Measurements from ENCODE around the gene NOL8.

NOL8 gene

DNA sequence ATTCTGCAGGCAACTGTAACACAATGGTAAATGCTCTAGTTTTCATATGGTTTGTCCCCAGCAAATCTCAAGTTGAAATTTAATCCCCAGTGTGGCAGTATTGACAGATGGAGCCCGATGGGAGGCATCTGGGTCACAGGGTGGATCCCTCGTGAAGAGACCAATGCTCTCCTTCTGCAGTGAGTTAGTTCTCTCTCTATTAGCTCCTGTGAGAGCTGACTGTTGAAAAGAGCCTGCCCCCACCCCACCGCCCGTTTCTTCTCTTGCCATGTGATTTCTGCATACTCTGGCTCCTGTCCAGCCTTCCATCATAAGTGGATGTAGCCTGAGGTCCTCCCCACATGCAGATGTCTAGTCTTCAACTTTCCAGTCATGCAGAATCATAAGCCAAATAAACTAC is 58.7 kb downstream of the NOL8 start:
- DNase-seq (ENCODE audit: low read depth), result no peak

DNA sequence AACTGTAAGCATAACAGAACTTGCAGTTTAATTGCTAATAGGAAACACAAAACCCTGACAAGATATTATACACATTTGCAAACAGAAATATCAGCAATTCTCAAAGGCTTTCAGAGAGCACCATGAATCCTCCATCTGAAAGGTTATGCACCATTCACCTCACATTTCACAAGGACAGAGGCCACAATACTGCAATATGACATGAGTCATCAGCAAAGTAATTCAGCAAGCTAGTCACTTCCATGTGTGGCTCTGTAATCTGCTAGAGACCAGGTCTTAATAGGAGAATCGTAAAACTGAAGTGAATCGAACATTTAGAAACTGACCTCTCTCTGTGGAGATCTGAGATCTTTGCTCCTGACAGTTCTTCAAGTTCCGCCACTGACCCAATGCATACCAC is 60.0 kb downstream of the NOL8 start:
- no peak for DNase-seq (ENCODE audit: low read depth)

DNA sequence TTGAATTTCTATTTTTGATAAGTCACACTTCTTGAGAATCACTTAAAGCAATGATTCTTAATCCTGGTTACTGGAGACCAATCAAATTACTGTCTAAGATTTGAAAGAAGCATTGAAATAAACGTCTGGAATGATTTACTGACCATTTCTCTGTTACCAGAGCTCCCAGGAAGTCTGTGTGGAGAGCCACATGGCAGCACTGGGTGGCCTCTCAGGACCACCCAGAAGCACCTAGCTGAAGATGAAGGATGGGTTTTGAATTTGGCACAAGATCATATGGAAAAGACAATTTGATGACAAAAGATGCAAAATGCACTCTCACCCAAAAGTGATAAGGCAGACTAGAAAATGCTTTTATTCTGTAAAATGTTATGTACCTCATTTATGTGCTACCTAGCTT is 62.0 kb downstream of the NOL8 start:
- DNase-seq (ENCODE audit: low read depth), result no peak

DNA sequence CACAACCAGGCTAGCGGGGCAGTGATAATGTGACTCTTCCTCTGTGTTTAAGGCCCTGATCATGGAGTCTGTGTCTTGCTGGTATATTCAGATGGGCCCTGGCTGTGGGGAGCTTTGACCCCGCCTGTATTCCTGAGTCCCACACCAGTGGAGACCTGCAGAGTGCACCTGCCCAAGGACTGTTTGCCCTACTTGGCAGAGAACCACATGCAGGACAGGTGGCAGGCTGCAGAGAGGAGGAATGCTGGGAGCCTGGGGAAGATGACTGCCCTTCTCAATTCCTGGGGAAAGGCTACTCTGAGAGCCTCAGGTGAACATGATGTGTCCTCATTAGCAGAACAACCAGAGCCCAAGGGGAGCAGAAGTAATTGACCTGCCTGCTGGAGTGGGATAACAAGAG is 67.8 kb downstream of the NOL8 start:
- no peak for DNase-seq (ENCODE audit: low read depth)

DNA sequence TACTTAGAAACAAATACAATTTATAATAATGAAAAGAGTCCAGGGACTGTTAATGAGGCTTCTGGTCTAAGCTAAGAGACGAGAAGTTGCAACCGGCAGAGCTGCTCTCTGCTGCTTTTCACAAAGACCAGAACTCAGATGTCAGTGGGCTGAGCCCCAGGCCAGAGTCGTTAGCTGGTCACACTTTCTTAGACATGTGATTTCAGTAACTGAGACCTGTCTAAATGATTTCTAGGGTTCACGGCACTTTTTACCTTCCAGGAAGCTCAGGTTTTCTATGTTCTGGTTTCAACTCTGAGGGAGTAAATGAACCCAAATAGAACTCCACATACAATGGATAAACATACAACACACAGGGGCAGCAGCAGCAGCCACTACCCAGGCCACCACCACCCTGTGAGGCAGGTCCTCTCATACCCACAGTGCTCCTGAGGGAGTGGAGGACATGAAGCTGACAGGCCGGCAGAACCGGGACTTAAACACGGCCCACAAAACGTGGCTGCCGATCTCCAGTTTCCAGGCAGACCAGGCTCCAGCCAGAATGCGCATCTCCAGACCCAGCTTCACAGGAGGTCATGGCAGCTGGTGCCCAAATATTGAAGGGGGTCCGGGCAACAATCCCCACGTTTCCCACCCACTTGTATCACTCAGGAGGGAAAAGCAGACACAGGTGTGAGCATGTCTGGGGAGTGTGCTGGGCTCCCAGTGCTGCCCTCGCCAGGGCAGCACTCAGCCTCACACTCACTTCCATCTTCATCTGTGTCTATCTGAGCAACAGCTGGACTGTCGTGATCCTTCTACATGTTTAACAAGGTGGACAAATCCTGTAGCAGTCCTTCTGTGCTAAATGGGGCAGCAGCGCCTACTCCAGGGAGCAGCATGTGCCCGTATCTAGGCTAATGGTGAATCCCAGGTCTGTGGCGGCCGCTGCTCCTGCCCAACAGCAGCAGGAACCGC is 70.5 kb downstream of the NOL8 start:
- DNase-seq (ENCODE audit: low read depth), result no peak

DNA sequence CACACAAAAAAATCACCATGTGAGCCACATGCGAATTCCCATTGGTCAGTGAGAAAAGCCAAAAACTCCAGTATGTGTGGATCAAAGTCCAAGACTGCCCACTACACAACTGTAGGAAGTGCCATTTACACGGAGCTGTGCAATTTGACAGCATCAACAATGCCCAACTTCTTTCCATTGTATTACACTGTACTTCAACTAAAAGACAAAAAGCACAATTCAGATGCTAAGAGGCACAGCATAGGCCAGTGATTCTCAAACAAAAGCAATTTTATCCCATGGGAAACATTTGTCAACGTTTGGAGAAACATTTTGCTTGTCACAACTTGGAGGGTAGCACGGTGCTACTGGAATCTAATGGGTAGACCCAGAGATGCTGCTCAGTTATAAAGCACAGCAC is 71.5 kb downstream of the NOL8 start:
- no peak for DNase-seq (ENCODE audit: low read depth)

DNA sequence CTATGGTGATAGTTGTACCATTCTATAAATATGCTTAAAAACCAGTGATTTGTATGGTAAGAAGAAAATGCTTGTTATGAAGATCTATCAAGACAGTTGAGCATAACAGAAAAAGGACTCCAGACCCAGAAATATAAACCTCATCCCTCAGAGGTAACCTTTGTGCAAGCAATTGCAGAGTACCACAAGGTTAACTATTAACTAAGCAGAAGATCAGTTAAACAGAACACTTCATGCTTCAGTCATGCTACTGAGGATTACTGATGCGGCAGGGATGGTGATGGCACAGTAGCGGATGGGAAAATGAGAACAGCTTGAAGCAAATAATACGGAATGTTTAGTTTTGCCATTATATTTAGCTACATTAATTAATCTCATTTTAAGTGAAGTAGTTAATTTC is 77.2 kb downstream of the NOL8 start:
- peak; percentile 31 for DNase-seq (ENCODE audit: low read depth)

Measured in iris pigment epithelial cell (primary cell).